H9 (cell line): Measurements from ENCODE around the gene IQCM. TPM values are rescaled to one million over a fixed set of nuclear protein-coding genes. Genes with fewer than 3 reads are reported as not detected.

Experiments used
- DNase-seq: peaks from one replicate; pipeline ENCODE4 v3.0.0-alpha.2; 2017
- H2AFZ ChIP-seq: one replicate; pipeline ENCODE4 v1.6.1; 2013; ENCODE audit warnings: mild to moderate bottlenecking, low read length, control low read depth, moderate library complexity
- H2AK5ac ChIP-seq: 2 replicates; pipeline ENCODE4 v1.6.1; 2013; ENCODE audit warnings: low read length, control low read depth, mixed read lengths; ENCODE audit not compliant: insufficient read length
- H2BK120ac ChIP-seq: one replicate; pipeline ENCODE4 v1.6.1; 2013; ENCODE audit warnings: low read depth, mild to moderate bottlenecking, low read length, control low read depth, inconsistent platforms; ENCODE audit not compliant: poor library complexity, severe bottlenecking
- H2BK12ac ChIP-seq: 2 replicates; pipeline ENCODE4 v1.6.1; 2013; ENCODE audit warnings: low read length, control low read depth, mixed read lengths, low read depth; ENCODE audit not compliant: insufficient read length
- H2BK15ac ChIP-seq: 2 replicates; pipeline ENCODE4 v1.6.1; 2013; ENCODE audit warnings: low read depth, low read length, control low read depth
- H2BK20ac ChIP-seq: one replicate; pipeline ENCODE4 v1.6.1; 2013; ENCODE audit warnings: low read depth, mild to moderate bottlenecking, low read length, control low read depth, inconsistent platforms; ENCODE audit not compliant: poor library complexity, severe bottlenecking
- H2BK5ac ChIP-seq: 2 replicates; pipeline ENCODE4 v1.6.1; 2013; ENCODE audit warnings: low read length, control low read depth, mixed read lengths; ENCODE audit not compliant: insufficient read length
- H3K14ac ChIP-seq: 2 replicates; pipeline ENCODE4 v1.6.1; 2013; ENCODE audit warnings: low read length, control low read depth; ENCODE audit not compliant: insufficient read depth
- H3K18ac ChIP-seq: 2 replicates; pipeline ENCODE4 v1.6.1; 2013; ENCODE audit warnings: low read depth, mild to moderate bottlenecking, mixed read lengths, low read length, control low read depth; ENCODE audit not compliant: insufficient read length
- H3K23ac ChIP-seq: 2 replicates; pipeline ENCODE4 v1.6.1; 2013; ENCODE audit warnings: low read length, control low read depth, mixed read lengths, low read depth; ENCODE audit not compliant: insufficient read length
- H3K23me2 ChIP-seq: 2 replicates; pipeline ENCODE4 v1.6.1; 2013; ENCODE audit warnings: low read depth, mild to moderate bottlenecking, mixed read lengths, low read length, control low read depth; ENCODE audit not compliant: insufficient read length, poor library complexity, severe bottlenecking
- H3K27ac ChIP-seq: 2 replicates; pipeline ENCODE4 v1.5.1; 2013; ENCODE audit warnings: low read length, control low read depth, mixed read lengths, low read depth; ENCODE audit not compliant: insufficient read length
- H3K27me3 ChIP-seq: 2 replicates; pipeline ENCODE4 v1.6.1; 2013; ENCODE audit warnings: low read length, control low read depth, inconsistent platforms; ENCODE audit not compliant: insufficient read depth
- H3K4ac ChIP-seq: 2 replicates; pipeline ENCODE4 v1.6.1; 2013; ENCODE audit warnings: low read depth, mild to moderate bottlenecking, control low read depth, inconsistent platforms, low read length, moderate library complexity
- H3K4me1 ChIP-seq: 2 replicates; pipeline ENCODE4 v1.6.1; 2013; ENCODE audit warnings: low read length, control low read depth, inconsistent platforms; ENCODE audit not compliant: insufficient read depth
- H3K4me2 ChIP-seq: 2 replicates; pipeline ENCODE4 v1.6.1; 2013; ENCODE audit warnings: low read length, control low read depth, mixed read lengths; ENCODE audit not compliant: insufficient read length, insufficient read depth
- H3K56ac ChIP-seq: 2 replicates; pipeline ENCODE4 v1.6.1; 2013; ENCODE audit warnings: low read depth, mild to moderate bottlenecking, mixed read lengths, low read length, control low read depth; ENCODE audit not compliant: insufficient read length
- H3K79me1 ChIP-seq: 2 replicates; pipeline ENCODE4 v1.6.1; 2013; ENCODE audit warnings: low read depth, mild to moderate bottlenecking, moderate library complexity, low read length, control low read depth, inconsistent platforms; ENCODE audit not compliant: insufficient read depth, poor library complexity, severe bottlenecking
- H3K79me2 ChIP-seq: 2 replicates; pipeline ENCODE4 v1.6.1; 2013; ENCODE audit warnings: low read length, control low read depth, inconsistent platforms; ENCODE audit not compliant: insufficient read depth
- H3K9ac ChIP-seq: 2 replicates; pipeline ENCODE4 v1.6.1; 2013; ENCODE audit warnings: low read length, control low read depth, mixed read lengths; ENCODE audit not compliant: insufficient read length; ENCODE audit errors: extremely low read depth
- H3K9me3 ChIP-seq: one replicate; pipeline ENCODE4 v1.6.1; 2013; ENCODE audit warnings: low read depth, low read length, inconsistent platforms; ENCODE audit not compliant: control insufficient read depth
- H3T11ph ChIP-seq: one replicate; pipeline ENCODE4 v1.6.1; 2013; ENCODE audit warnings: mild to moderate bottlenecking, low read length, control low read depth, inconsistent platforms
- H4K20me1 ChIP-seq: one replicate; pipeline ENCODE4 v1.6.1; 2013; ENCODE audit not compliant: control insufficient read depth, insufficient read length, insufficient read depth
- H4K5ac ChIP-seq: 2 replicates; pipeline ENCODE4 v1.6.1; 2013; ENCODE audit warnings: low read depth, mild to moderate bottlenecking, mixed read lengths, low read length, control low read depth; ENCODE audit not compliant: insufficient read length
- H4K8ac ChIP-seq: replicated peaks from 2 replicates; pipeline ENCODE4 v1.6.1; 2013; ENCODE audit warnings: low read length, control low read depth, mixed read lengths, low read depth; ENCODE audit not compliant: insufficient read length
- H4K91ac ChIP-seq: 2 replicates; pipeline ENCODE4 v1.6.1; 2013; ENCODE audit warnings: low read depth, mild to moderate bottlenecking, moderate library complexity, mixed read lengths, low read length, control low read depth; ENCODE audit not compliant: insufficient read length
- H3K27ac Mint-ChIP-seq, 3 experiments: 2 replicates in 2 of 3; 3 replicates in 1 of 3; pipeline ENCODE4 v1.8.0; 2020 to 2021; ENCODE audit warnings: mixed read lengths in 3 of 3, mild to moderate bottlenecking in 1 of 3, moderate library complexity in 1 of 3
- H3K27me3 Mint-ChIP-seq: 2 replicates; pipeline ENCODE4 v1.8.0; 2021; ENCODE audit warnings: low read depth, mild to moderate bottlenecking, moderate library complexity, mixed read lengths
- H3K36me3 Mint-ChIP-seq, 3 experiments: 2 replicates in 2 of 3; 3 replicates in 1 of 3; pipeline ENCODE4 v1.8.0; 2020 to 2021; ENCODE audit warnings: low read depth in 3 of 3, mixed read lengths in 3 of 3; ENCODE audit not compliant: insufficient read depth in 1 of 3
- H3K4me1 Mint-ChIP-seq, 2 experiments: 2 replicates each; pipeline ENCODE4 v1.8.0; 2020; ENCODE audit warnings: mixed read lengths in 2 of 2
- H3K4me3 Mint-ChIP-seq, 2 experiments: 2 replicates in 1 of 2; 3 replicates in 1 of 2; pipeline ENCODE4 v1.8.0; 2020 to 2021; ENCODE audit warnings: mild to moderate bottlenecking in 2 of 2, mixed read lengths in 2 of 2, moderate library complexity in 1 of 2
- H3K9me3 Mint-ChIP-seq, 2 experiments: 2 replicates in 1 of 2; 3 replicates in 1 of 2; pipeline ENCODE4 v1.8.0; 2020; ENCODE audit warnings: mild to moderate bottlenecking in 2 of 2, mixed read lengths in 2 of 2, moderate library complexity in 1 of 2
- WGBS: extraction: QIAGEN DNeasy Blood & Tissue Kit; methylation state at CpG from one replicate; pipeline ENCODE4 v1.1.7; 2013; ENCODE audit warnings: missing lambda C conversion rate, low lambda C conversion rate, mixed read lengths; ENCODE audit not compliant: insufficient read length; ENCODE audit errors: extremely low coverage; 5-methylcytosine and 5-hydroxymethylcytosine counted together
- total RNA-seq: library from RNA; stranded (reverse); gene quantifications from 2 replicates; pipeline ENCODE4 v1.2.1, GENCODE V29; 2021
- TF ChIP-seq, protein P1 (sequence below): fragments of 200-600 bp; sonication (generic); conservative IDR thresholded peaks from 3 replicates; pipeline ENCODE4 v1.8.0; 2021; ENCODE audit warnings: antibody characterized with exemption, mild to moderate bottlenecking

IQCM gene
- total RNA-seq, 1 experiment from 2014 or later = 0.15 TPM

DNA sequence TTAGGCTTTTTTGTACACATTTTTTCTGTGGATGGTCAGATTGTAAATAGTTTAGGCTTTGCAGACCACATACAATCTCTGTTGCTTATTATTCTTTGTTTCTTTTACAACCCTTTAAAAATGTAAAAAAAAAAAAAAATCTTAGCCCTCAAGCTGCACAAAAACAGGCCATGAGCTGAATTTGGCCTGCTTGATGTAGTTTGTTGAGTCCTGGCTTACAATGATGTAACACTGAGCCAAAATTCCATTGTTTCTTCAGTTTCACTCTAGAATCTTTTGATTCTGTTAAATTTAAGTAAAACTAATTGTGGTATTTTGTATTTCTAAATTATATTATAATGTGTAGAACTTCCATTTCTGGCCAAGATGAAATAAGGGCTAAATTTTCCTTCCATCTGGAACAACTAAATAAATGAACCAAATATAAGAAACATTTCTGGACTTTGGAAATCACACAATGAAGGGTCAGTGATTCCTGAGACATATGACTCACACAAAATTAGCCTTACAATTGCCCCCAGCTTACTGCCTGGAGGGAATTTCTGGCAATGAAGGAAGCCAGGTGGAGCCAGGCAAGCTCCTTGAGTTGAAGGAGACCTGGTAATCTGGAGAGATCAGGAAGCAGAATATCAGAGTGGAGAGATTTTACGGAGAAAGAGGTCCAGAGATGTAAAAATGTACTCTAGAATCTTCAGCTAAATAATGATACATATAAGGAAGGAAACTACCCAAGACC, 29.8 kb downstream of the IQCM start:
- Histone ChIP-seq H3K56ac (no peak overlapping the region), H4K91ac (no peak overlapping the region), H3K18ac (no peak overlapping the region), H3K79me2 (no peaks in the 10 kb centered on the region), H3K4me1 (no peaks in the 10 kb centered on the region), H2BK12ac (no peak overlapping the region), H3K9ac (no peak overlapping the region), H3K9me3 (no peaks in the 10 kb centered on the region), H3T11ph (no peak overlapping the region), H4K5ac (no peak overlapping the region), H3K23ac (no peak overlapping the region), H3K4me2 (no peak overlapping the region), H3K79me1 (no peaks in the 10 kb centered on the region), H4K8ac (no peak overlapping the region), H4K20me1 (no peaks in the 10 kb centered on the region), H2BK15ac (no peak overlapping the region), H3K23me2 (no peaks in the 10 kb centered on the region), H3K27me3 (no peaks in the 10 kb centered on the region), H2AK5ac (no peak overlapping the region), H2BK20ac (no peak overlapping the region), H2BK120ac (no peak overlapping the region), H2BK5ac (no peak overlapping the region), H2AFZ (no peak overlapping the region), H3K27ac (no peak overlapping the region), H3K14ac (no peak overlapping the region), H3K4ac (no peak overlapping the region)
- TF ChIP-seq, protein P1, sequence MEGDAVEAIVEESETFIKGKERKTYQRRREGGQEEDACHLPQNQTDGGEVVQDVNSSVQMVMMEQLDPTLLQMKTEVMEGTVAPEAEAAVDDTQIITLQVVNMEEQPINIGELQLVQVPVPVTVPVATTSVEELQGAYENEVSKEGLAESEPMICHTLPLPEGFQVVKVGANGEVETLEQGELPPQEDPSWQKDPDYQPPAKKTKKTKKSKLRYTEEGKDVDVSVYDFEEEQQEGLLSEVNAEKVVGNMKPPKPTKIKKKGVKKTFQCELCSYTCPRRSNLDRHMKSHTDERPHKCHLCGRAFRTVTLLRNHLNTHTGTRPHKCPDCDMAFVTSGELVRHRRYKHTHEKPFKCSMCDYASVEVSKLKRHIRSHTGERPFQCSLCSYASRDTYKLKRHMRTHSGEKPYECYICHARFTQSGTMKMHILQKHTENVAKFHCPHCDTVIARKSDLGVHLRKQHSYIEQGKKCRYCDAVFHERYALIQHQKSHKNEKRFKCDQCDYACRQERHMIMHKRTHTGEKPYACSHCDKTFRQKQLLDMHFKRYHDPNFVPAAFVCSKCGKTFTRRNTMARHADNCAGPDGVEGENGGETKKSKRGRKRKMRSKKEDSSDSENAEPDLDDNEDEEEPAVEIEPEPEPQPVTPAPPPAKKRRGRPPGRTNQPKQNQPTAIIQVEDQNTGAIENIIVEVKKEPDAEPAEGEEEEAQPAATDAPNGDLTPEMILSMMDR = no peak
- H3K4me1 Mint-ChIP-seq = peaks cover 6 to 10% of the 10 kb centered on the region in 2 experiments
- H3K9me3 Mint-ChIP-seq = 0 out of 5 replicates have a peak, but pooled peaks cover 0 to 2% of the 10 kb centered on the region in 2 experiments
- no peaks in the 10 kb centered on the region for H3K36me3 Mint-ChIP-seq
- no peak overlapping the region for H3K4me3 Mint-ChIP-seq
- no CpG with 5 or more reads among the region's 1 CpG for WGBS
- no peaks in the 10 kb centered on the region for H3K27me3 Mint-ChIP-seq
- DNase-seq = peak; percentile 50
- peak overlapping the region in 2 of 3 experiments; percentile 3 to 20; a peak in 2 of 7 replicates for H3K27ac Mint-ChIP-seq
